ENCODE results near the gene DPP6.
"Not testable (repeated sequence)": the region's sequence is repeated elsewhere in the genome, so short reads cannot be mapped to it uniquely, and the experiment has no call there.

Gene DPP6

DNA sequence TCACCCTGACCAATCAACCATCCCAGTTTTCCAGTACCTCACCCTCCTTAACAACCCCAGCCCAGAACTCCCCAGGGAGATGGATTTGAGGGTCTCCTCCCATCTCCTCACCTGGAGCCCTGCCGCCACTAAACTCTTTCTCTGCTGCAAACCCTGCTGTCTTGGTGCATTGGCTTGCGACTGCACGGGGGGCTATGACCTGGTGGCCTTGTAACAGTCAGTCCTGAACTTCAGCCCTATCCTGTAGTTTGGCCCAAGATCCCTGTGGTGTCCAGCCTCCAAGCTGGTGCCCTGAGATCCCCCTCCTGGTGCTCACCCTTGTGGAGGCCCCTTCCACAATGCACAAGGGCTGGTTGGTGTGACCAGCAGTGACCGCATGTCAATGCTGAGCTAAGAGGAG, 858.8 kb downstream of the DPP6 start:
- DNase-seq (ENCODE audit: low spot score): no peak

DNA sequence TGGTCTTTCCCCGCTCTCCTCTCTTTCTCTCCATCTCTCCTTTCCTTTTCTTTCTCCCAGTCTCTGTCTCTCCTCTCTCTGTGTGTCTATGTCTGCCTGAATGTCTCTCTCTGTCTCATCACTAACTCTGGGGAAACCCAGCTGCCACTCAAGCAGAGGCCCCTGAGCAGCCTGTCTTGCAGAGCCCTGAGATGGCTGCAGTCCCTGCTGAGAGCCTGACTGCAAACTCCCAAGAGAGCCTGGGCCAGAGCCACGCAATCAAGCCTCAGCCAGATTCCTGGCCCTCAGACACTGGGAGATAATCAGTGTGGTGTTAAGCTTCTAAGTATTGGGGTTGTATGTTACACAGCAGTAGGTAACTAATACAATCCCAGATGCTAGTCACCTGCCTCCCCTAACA, 859.2 kb downstream of the DPP6 start:
- no peak for DNase-seq (ENCODE audit: low spot score)

DNA sequence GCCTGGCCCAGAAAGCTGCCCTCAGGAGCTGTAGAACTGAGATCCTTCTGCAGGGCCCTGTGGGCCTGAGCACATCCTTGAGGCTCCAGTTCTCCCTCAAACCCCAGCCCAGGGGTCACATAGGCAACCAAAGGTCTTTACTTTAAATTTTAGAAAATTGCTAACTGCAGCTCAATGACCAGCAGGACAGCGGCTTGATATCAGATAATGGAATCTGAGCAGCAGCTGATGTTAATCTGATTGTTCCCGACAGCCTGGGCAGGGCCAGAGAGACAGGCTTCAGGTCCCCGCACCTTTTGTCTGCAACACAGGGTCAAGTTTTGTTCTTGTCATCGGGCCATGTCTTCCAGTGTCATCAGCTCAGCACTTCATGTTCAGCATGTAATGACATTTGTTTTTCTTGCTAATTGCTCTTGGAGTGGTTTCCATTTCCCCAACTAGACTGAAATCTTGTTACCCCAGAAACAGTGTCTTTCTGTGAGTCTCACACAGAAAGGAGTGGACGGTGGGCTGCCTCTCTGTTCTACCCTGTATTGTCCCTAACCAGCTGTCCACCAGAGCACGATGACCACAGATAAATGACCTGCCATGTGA, 859.8 kb downstream of the DPP6 start:
- DNase-seq (ENCODE audit: low spot score): no peak

DNA sequence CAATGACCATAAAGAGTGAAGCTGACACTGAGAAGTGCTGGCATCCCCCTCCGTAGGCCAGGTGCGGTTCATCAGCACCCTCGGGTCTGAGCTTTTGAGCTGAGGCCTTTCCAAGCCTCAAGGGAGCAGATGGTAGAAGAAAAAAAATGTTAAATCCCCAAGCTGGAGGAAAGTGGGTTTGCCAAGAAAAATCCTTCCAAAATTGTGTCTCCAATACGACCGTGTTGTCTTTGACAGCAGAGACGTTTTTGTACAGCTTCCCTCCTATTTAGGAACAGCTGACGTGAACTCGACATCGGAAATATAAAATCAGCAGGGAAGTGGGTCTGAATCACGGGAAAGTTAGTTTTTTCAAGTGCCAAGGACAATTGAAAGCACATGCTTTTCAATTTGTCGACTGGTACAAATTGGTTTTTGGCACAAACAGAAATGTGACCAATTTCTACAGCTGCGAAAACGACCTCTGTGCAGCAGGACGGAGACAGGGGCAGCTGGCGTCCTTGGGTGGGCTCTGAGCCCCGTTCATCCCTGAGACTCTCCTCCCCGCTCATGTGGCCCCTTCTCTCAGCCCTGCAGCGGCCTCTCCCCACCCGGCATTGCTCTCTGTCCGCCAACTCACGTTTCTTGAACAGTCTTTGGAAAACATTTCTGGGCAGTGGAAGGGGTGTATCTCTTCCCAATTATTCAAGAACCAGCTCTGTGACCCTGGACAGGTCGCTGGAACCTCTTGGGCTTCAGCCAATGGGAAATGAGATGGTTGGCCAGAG, 860.9 kb downstream of the DPP6 start:
- no peak for DNase-seq (ENCODE audit: low spot score)

DNA sequence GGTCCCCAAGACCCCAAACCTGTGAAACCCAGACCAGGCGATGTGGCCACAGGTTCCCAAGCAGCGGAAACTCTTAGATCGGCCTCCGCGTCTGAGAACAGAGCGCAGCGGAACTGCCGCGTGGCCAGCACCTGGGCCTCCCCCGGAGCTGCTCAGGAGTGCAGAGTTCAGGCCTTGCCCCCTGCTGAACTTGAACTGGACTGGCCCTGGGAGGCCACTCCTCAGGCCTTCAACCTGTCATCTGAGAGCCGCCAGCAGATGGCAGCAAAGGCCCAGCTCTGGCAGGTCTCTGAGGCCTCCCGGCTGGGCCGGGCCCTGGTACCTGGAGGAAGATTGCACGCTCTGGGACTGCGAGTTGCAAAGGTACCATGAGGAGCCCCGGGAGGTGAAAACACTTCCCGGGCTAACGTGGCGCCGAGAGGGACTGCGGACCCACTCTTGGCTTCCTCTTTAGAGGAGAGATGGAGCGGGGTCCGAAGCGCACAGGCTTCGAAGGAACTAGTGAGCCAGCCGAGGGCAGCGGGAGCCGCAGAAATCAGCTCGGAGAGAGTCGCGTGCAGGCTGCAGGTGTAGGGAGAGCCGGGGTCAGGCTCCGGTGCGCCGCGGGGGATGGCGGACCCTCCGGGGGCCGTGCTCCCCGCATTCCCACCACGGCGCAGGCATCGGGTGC, 861.6 kb downstream of the DPP6 start:
- DNase-seq (ENCODE audit: low spot score): peak; percentile 86

DNA sequence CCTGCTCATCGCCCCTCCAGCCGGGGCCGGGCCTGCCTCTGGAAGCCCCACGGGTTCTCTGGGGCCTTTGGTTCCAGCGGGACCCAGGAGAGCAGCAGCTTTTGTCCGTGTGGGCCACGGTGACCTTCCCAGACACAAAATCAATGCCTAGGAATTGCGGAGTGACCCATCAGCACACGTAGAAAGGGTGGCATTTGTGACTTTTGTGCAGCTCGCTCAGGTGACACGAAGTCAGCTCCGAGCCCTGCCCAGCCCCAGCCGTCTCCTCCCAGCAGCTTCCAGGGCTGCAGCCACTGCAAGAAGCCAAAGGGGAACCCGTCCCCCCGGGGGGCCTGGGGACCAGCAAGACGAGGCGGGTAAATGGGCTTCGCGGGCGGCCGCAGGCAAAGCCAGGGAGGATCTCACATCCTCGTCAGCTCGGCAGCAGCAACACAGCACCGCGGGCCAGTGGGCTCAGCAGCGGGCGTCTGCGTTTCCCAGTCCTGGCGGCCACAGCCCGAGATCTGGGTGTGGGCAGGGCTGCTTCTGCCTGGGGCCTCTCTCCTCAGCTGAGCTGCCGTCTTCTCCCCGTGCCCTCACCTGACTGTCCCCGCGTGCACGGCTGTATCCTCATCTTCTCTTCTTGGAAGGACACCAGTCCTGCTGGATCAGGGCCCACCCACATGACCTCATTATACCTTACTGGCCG, 862.3 kb downstream of the DPP6 start:
- no peak for DNase-seq (ENCODE audit: low spot score)

DNA sequence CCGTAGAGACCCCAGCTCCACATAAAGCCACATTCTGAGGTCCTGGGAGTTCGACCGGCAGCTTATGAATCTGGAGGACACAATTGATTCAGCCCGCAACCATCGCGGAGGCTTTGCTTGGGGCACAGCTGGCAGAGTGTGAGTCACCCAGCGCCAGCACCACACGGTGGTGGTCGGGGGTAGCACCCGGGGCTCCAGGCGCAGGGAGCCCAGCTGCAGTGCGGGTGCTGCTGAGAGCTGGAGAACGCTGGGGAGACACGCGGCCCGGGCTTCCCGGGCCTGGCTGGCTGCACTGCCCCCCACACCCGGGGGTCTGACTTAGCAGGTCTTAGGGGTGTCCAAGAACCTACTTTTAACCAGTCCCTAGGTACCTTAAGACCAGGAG, 862.8 kb downstream of the DPP6 start:
- no peak for DNase-seq (ENCODE audit: low spot score)

DNA sequence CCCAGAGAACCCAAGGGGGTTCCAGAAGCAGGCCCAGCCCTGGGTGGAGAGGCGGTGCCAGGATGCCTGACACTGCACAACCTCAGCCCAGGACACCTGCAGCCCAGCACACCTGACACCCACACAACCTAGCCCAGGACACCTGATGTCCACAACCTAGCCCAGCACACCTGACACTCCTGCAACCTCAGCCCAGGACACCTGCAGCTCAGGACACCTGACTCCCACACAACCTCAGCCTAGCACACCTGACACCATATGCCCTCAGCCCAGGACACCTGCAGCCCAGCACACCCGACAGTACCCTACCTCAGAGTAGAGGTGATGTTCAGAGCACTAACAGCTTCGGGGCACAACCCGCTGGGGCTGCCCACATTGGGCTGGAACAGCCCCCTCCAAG, 863.4 kb downstream of the DPP6 start:
- DNase-seq (ENCODE audit: low spot score): no peak

DNA sequence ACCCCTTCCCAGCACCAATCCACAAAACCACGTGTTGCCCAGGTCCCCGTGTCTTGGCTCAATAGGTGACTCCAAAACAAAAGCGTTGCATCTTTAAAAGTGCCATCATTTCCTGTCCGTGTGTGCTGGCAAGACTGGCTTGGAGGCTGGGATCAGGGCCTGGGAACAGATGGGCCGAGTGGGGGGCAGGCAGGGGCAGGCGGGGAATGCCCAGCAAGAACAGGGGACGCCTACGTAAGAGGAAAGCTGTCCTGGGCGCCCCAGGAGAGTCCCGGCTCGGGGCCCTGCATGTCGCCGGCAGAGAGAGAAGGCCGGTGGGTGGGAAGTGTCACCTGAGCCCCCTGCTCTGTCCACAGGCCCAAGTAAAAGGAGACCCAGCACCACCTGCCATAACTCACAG, 864.2 kb downstream of the DPP6 start:
- DNase-seq (ENCODE audit: low spot score): no peak

DNA sequence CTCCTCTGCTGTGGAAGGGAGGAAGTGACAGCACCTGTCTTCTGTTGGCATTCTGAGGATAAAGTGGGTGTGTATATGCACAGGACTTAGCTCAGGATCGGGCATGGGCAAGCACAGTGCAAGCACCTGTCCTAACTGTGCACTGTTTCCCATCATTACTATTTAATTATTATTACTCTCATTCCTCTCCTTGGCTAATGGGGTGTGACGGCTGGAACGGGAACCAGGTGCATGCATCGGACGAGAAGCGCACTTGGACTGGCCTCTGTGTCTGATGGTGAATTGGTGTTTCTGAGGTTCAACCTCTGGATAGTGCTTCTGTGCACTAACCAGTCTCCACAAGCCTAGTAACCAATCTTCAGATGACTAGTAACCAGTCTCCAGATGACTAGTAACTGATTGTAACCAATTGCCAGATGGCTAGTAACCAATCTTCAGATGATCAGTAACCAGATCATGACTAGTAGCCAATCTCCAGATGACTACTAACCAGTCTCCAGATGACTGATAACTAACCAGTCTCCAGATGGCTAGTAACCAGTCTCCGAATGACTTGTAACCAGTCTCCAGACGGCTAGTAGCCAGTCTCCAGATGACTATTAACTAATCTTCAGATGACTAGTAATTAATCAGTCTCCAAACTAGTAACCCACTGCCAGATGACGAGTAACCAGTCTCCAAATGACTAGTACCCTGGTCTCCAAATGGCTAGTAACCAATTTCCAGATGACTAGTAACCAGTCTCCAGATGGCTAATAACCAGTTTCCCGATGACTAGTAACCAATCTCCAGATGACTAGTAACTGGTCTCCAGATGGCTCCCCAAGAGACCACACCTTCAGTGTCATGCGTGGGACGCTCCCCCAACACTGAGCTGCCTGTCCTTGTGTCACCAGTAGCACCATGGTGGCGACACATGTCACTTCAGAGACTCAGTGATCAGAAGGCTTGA, 864.9 kb downstream of the DPP6 start:
- no peak for DNase-seq (ENCODE audit: low spot score)

DNA sequence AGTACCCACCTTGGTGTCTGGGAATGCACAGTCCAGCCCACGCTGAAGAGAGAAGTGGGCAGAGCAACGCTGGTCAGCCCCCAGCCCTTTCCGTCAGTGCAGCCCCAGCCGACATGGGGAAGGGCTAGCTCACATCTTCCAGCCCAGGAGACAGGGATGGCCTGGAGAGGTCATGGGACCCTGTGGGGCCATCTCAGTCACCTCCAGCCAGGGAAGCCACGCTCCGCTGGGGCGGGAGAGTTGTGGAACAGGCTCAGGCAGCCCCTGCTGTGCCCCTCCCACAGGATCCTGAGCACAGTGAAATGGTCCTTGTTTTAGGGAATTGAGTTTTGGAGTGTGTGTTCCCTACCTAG, 865.6 kb downstream of the DPP6 start:
- no peak for DNase-seq (ENCODE audit: low spot score)

DNA sequence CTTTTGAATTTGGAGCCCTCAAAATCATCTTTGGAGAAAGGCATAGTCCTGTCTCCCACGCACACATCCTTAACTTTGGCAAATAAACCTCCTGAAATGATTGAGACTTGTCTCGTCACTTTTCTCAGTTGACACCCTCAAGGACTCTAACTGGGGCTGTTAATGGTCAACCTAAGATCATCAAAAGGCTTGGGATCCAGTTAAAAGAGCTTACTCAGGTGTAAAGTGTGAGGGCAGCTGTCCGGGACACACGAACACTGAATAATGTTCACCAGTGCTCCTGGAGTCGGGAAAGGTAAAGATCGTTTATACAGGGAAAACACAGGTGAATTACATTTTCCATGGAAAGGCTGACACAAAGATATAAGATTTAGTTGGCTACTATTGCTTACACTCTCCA, 866.1 kb downstream of the DPP6 start:
- DNase-seq (ENCODE audit: low spot score): no peak

DNA sequence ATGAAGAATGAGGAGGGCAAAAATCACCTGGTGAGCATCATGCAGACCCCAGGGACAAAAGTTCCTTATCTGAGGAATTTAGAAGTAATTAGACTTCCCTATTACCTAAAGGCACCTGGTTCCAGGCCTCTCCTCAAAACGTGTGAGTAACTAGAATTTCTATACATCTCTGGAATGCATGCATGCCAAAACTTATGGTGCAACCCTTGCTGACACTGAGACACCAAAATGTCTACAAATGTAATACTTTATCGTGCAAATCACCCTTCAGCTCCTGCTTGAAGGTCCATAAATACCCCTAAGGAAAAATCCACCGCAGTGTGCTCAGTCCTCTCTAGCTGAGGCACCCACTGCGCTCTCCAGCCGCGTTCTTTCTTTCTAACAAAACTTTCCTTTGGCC, 866.5 kb downstream of the DPP6 start:
- no peak for DNase-seq (ENCODE audit: low spot score)

DNA sequence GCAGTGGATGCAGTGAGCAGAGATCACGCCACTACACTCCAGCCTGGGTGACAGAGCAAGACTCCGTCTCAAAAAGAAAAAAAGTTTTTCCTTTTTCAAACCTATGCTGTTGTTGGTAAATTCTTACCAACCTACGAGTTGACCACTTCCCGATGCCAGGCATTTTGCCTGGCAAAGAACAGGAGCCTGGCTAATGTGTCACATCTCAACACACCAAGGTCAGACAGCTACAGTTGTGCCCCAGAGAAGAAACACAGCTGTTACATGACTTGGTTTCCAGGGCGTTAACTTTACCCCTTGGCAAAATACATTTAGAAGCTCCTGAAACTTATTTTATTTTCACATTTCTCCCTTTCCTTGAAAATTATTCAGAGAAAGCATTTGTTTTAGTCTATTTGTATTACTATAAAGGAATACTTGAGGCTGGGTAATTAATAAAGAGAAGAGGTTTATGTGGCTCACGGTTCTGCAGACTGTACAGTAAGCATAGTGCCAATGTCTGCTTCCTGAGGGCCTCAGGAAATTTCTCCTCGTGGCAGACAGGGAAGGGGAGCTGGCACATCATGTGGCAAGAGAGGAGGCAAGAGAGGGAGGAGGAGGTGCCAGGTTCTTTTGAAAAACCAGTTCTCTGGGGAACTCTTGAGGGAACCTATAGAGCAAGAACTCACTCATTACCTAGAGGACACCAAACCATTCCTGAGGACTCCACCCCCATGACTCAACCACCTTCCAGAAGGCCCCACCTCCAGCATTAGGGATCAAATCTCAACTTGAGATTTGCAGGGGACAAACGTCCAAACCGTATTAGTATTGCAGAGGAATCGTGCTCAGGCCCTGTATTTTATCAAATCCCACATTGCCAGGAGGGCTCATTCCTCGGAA, 867.4 kb downstream of the DPP6 start:
- no peak for DNase-seq (ENCODE audit: low spot score)

DNA sequence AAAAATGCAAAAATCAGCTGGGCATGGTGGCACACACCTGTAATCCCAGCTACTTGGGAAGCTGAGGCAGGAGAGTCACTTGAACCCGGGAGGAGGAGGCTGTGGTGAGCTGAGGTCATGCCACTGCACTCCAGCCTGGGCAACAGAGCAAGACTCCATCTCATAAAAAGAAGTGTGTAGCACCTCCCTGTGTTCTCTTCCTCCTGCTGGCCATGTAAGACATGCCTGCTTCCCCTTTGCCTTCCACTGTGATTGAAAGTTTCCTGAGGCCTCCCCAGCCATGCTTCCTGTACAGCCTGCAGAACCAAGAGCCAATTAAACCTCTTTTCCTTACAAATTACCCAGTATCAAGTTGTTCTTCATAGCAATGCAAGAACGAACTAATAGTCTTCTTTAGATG, 870.3 kb downstream of the DPP6 start:
- not testable (repeated sequence) for DNase-seq (ENCODE audit: low spot score)

DNA sequence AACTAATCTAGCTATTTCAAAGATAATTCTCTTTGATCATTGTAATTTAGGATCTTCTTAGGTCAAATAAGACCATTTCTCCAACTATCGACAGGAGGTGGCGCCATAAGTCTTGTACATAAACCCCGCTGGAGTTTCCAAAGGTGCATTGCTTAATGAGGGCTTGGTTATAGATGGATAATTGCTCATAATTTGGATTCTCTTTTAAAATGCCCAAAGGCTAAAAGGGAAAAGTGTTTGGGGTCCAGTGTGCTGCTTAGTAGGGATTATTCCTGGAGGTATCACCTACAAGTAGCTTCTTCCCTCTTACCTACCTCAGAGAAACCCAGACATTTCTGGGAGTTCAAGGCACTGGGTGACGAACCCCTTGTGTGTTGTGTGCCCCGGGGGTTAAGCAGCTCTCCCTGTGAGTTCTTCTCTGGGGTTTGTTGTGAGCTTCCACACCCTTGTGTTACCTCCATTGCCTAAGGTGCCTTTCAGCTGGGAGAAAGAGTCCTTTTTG, 875.5 kb downstream of the DPP6 start:
- no peak for DNase-seq (ENCODE audit: low spot score)

DNA sequence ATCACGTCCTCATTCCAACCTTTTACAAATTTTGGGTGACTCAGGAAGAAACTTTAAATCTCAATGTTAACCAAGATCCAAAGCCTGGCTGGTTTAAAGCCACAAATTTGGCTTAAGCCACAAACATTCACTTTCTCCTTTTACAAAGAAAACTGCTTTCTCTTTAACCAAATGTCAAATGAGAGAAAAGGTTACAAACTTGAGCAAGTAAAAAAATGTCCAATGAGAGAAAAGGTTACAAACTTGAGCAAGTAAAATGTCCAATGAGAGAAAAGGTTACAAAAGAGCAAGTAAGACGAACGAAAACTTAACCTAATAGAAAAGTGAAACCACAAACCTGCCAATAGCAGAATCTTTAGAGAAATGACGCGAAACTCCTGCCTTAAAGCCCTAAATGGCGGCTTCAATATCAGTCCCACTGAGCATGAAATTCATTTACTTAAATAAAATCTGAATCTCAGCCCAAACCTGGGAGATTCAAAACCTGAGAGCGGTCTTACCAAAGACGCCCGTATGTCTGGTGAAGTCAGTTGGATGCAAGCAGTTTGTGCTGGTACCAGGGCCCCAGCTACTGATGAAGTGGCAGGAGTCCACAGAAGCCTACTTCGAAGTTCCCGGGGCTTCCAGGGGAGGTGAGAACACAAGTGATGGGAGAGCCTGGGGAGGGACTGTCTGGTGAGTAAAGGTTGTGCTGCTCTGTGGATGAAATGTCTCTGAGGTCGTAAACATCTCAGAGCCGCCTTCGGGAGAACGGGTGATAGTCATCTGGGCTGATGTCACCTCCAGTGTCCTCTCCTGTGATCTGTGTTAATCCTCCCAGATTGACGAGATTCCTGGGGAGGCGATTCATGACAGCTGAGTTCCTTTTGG, 876.2 kb downstream of the DPP6 start:
- DNase-seq (ENCODE audit: low spot score): no peak

DNA sequence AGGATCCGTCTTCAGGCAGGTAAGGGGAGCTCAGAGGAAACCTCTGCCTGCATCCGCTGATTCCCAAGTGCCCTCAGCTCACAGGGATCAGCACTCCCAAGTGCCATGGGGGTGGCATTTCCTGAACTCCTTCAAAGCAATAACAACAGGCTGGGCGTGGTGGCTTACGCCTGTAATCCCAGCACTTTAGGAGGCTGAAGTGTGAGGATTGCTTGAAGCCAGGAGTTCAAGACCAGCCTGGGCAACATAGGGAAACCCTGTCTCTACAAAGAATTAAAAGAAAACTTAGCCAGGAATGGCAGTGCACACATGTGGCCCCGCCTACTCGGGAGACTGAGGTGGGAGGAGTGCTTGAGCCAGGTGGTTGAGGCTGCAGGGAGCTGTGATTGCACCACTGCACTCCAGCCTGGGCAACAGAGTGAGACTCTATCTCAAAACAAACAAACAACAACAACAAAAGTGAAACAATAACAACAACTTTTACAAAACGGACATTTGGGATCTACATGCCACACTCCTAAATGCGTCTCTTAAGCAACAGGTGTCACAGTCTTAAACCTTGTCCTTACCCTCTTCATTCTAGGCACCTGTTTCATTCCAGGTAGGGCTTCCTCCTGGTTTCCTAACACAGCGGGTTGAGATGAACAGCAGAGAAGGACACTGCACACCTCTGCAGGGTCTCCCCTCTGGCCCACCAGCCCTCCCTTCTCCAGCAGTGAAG, 877.0 kb downstream of the DPP6 start:
- no peak for DNase-seq (ENCODE audit: low spot score)

DNA sequence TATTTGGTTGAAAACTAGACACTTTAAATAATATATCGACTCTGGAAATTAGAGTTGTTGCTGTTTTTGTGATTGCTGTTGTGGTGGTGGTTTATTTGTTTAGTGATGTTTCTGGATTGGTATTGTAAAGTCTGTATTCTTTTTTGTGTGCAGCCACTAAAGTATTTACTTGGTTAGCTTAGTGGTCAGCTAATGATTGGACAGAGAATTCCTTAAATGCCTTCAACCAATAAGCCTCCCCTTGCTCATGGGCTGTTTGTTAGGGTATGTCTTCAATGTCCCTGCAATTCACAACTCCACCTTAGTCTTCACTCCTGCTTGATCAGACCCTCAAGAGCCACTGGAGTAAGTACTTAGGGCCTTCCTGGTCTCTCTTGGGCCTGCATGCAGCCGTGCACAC, 879.7 kb downstream of the DPP6 start:
- no peak for DNase-seq (ENCODE audit: low spot score)

Data from left forelimb (tissue), 1 donor.